Body of pancreas (tissue), 4 donors: ENCODE results near the gene WNT3. TPM values are rescaled to one million over a fixed set of nuclear protein-coding genes. Genes with fewer than 3 reads are reported as not detected.

Experiments used
- ATAC-seq: fragments of 150-250 bp; one replicate; pipeline ENCODE4 v1.9.1; 2016
- DNase-seq, 4 donors: peaks; one replicate each; pipeline ENCODE4 v3.0.0-alpha.2; 2019
- H3K27ac ChIP-seq, 4 donors: fragments of 200-600 bp; sonication (generic); 1 replicate in 3 of 4; 2 replicates in 1 of 4; pipeline versions ENCODE4 v1.5.1 to v1.6.1; 2016 to 2019; ENCODE audit warnings: mild to moderate bottlenecking in 1 of 4, mixed read lengths in 1 of 4, moderate library complexity in 1 of 4
- H3K27me3 ChIP-seq, 2 donors: fragments of 200-600 bp; sonication (generic); one replicate each; pipeline ENCODE4 v1.6.0; 2016; ENCODE audit warnings: mild to moderate bottlenecking in 1 of 2
- H3K36me3 ChIP-seq, 2 donors: fragments of 200-600 bp; sonication (generic); replicated peaks in 1 of 2; 2 replicates each; pipeline ENCODE4 v1.5.1; 2016; ENCODE audit warnings: low read depth in 2 of 2; ENCODE audit not compliant: insufficient read depth in 1 of 2
- H3K4me1 ChIP-seq: fragments of 200-600 bp; sonication (generic); one replicate; pipeline ENCODE4 v1.6.0; 2016
- H3K4me3 ChIP-seq, 2 donors: fragments of 200-600 bp; sonication (generic); 1 replicate in 1 of 2; 2 replicates in 1 of 2; pipeline ENCODE4 v1.5.1; 2016 to 2019
- H3K9me3 ChIP-seq, 3 donors: fragments of 200-600 bp; sonication (generic); 1 replicate in 2 of 3; 2 replicates in 1 of 3; pipeline ENCODE4 v1.5.1; 2016
- CTCF ChIP-seq, 7 experiments: fragments of 450-650 bp in 4 of 7; fragments of 200-600 bp in 3 of 7; sonication (generic) in 3 of 7; IDR thresholded peaks; one replicate each; pipeline ENCODE4 v1.5.1; 2016 to 2019; ENCODE audit warnings: antibody characterized with exemption in 7 of 7
- POLR2A ChIP-seq, 3 donors: fragments of 450-650 bp; IDR thresholded peaks; one replicate each; pipeline ENCODE4 v1.6.1; 2016; ENCODE audit warnings: antibody characterized with exemption in 3 of 3, mild to moderate bottlenecking in 2 of 3
- WGBS, 2 donors: methylation state at CpG; one replicate each; pipeline ENCODE4 v1.1.5; 2017; 5-methylcytosine and 5-hydroxymethylcytosine counted together
- intact Hi-C: fragments of 100-400 bp; cut with DNase I; formaldehyde crosslinking; loops from one replicate; pipeline ENCODE4 v1.15.1; 2023
- total RNA-seq, 2 donors: library from RNA; depleted of rRNA; stranded (reverse); fragments of >200 nt; gene quantifications; one replicate each; pipeline ENCODE4 v1.1.0, GENCODE V29; 2016

WNT3 gene
- total RNA-seq, 2 donors from 2014 or later, result 0.26 to 1.6 TPM

- TF ChIP-seq POLR2A (IDR thresholded peaks at IDR 0.05) (no peak), CTCF (IDR thresholded peaks at IDR 0.05) (no peak)
- Histone ChIP-seq H3K9me3 (no peaks in the 10 kb centered on the region), H3K27ac (no peak overlapping the region), H3K36me3 (no peaks in the 10 kb centered on the region), H3K4me1 (no peaks in the 10 kb centered on the region), H3K4me3 (no peak overlapping the region), H3K27me3 (no peaks in the 10 kb centered on the region)
- DNase-seq, result peak in 1 of 4 donors; percentile 17
- 77 to 85% methylated on average over 7 of the region's 7 CpGs for WGBS, 2 donors
- intact Hi-C loops, result no loop called here
- ATAC-seq, result peak; percentile 27
Observed at GRCh38 chr17:46742565-46743270, 75.8 kb downstream of the WNT3 start.

GRCh38 chr17:46741122-46741730, 77.3 kb downstream of the WNT3 start:
- H3K27me3 ChIP-seq, result no peaks in the 10 kb centered on the region
- no peak overlapping the region for H3K4me3 ChIP-seq
- peaks cover under 1% of the 10 kb centered on the region for H3K4me1 ChIP-seq
- ATAC-seq (no peak), DNase-seq (no peak)
- no peaks in the 10 kb centered on the region for H3K36me3 ChIP-seq
- no peaks in the 10 kb centered on the region for H3K9me3 ChIP-seq
- H3K27ac ChIP-seq, result no peak overlapping the region
- TF ChIP-seq CTCF (IDR thresholded peaks at IDR 0.05) (no peak), POLR2A (IDR thresholded peaks at IDR 0.05) (no peak)
- WGBS, 2 donors, result 76 to 89% methylated on average over 2 of the region's 2 CpGs
- intact Hi-C loops, result no loop called here

- no peaks in the 10 kb centered on the region for H3K9me3 ChIP-seq
- H3K27me3 ChIP-seq, result no peaks in the 10 kb centered on the region
- H3K4me3 ChIP-seq, result no peak overlapping the region
- TF ChIP-seq POLR2A (IDR thresholded peaks at IDR 0.05) (no peak), CTCF (IDR thresholded peaks at IDR 0.05) (no peak)
- no peak for ATAC-seq
- H3K4me1 ChIP-seq, result peaks cover 6% of the 10 kb centered on the region
- DNase-seq, result no peak
- no peak overlapping the region for H3K27ac ChIP-seq
- no peaks in the 10 kb centered on the region for H3K36me3 ChIP-seq
- intact Hi-C loops, result no loop called here
Observed at GRCh38 chr17:46739982-46740381, 78.5 kb downstream of the WNT3 start.

GRCh38 chr17:46738544-46738943, 79.9 kb downstream of the WNT3 start:
- intact Hi-C loops, result no loop called here
- Histone ChIP-seq H3K36me3 (no peaks in the 10 kb centered on the region), H3K4me3 (no peak overlapping the region), H3K4me1 (peaks cover 6% of the 10 kb centered on the region), H3K9me3 (no peaks in the 10 kb centered on the region), H3K27ac (no peak overlapping the region), H3K27me3 (no peaks in the 10 kb centered on the region)
- WGBS, 2 donors, result 91 to 93% methylated on average over 4 of the region's 4 CpGs
- no peak for TF ChIP-seq CTCF (IDR thresholded peaks at IDR 0.05)
- no peak for TF ChIP-seq POLR2A (IDR thresholded peaks at IDR 0.05)
- DNase-seq (no peak), ATAC-seq (no peak)

GRCh38 chr17:46737326-46737725, 81.2 kb downstream of the WNT3 start:
- ATAC-seq, result no peak
- Histone ChIP-seq H3K9me3 (no peaks in the 10 kb centered on the region), H3K4me1 (peaks cover 6% of the 10 kb centered on the region), H3K4me3 (no peak overlapping the region), H3K27ac (no peak overlapping the region), H3K27me3 (no peaks in the 10 kb centered on the region), H3K36me3 (no peaks in the 10 kb centered on the region)
- TF ChIP-seq CTCF (IDR thresholded peaks at IDR 0.05) (no peak), POLR2A (IDR thresholded peaks at IDR 0.05) (no peak)
- 74 to 88% methylated on average over 4 of the region's 4 CpGs for WGBS, 2 donors
- intact Hi-C loops, result no loop called here
- DNase-seq, result no peak
